Right atrium auricular region (tissue), 2 donors: ENCODE measurements around the gene DMBT1. TPM values are rescaled to one million over a fixed set of nuclear protein-coding genes. Genes with fewer than 3 reads are reported as not detected.
"Not testable (repeated sequence)": the region's sequence is repeated elsewhere in the genome, so short reads cannot be mapped to it uniquely, and the experiment has no call there.

ENCODE experiments used
- DNase-seq: peaks from one replicate; pipeline ENCODE4 v3.0.0-alpha.2; 2019; ENCODE audit warnings: low spot score
- H3K27ac ChIP-seq, 2 donors: fragments of 200-600 bp; sonication (generic); 1 replicate in 1 of 2; 2 replicates in 1 of 2; pipeline ENCODE4 v1.5.1; 2016 to 2019
- H3K27me3 ChIP-seq, 2 donors: fragments of 200-600 bp; sonication (generic); one replicate each; pipeline versions ENCODE4 v1.5.1 to v1.6.0; 2017 to 2019
- H3K36me3 ChIP-seq: fragments of 200-600 bp; sonication (generic); one replicate; pipeline ENCODE4 v1.5.1; 2016
- H3K4me1 ChIP-seq, 2 donors: fragments of 200-600 bp; sonication (generic); one replicate each; pipeline versions ENCODE4 v1.5.1 to v1.6.0; 2017 to 2019
- H3K4me3 ChIP-seq, 2 donors: fragments of 200-600 bp; sonication (generic); 1 replicate in 1 of 2; 2 replicates in 1 of 2; pipeline ENCODE4 v1.5.1; 2017 to 2019; ENCODE audit warnings: mild to moderate bottlenecking in 1 of 2, moderate library complexity in 1 of 2
- H3K9me3 ChIP-seq, 2 donors: fragments of 200-600 bp; sonication (generic); one replicate each; pipeline ENCODE4 v1.5.1; 2019
- CTCF ChIP-seq, 2 donors: fragments of 200-600 bp; sonication (generic); IDR thresholded peaks; one replicate each; pipeline ENCODE4 v1.5.1; 2019; ENCODE audit warnings: antibody characterized with exemption in 2 of 2
- total RNA-seq, 2 donors: library from RNA; depleted of rRNA; stranded (reverse); fragments of >200 nt; gene quantifications; one replicate each; pipeline ENCODE4 v1.1.0, GENCODE V29; 2016

Gene DMBT1
- total RNA-seq, 2 donors from 2014 or later, result 0.08 TPM; not detected in 1

- no peak overlapping the region for H3K4me3 ChIP-seq
- DNase-seq, result no peak
- no peaks in the 10 kb centered on the region for H3K36me3 ChIP-seq
- H3K9me3 ChIP-seq, result no peaks in the 10 kb centered on the region
- peaks cover 0 to 7% of the 10 kb centered on the region in 2 donors for H3K4me1 ChIP-seq
- H3K27me3 ChIP-seq, result no peaks in the 10 kb centered on the region
- no peak for TF ChIP-seq CTCF (IDR thresholded peaks at IDR 0.05)
- H3K27ac ChIP-seq, result no peak overlapping the region
Observed at GRCh38 chr10:122568551-122568950, 8.0 kb downstream of the DMBT1 start.

- Histone ChIP-seq H3K36me3 (no peaks in the 10 kb centered on the region), H3K27me3 (no peaks in the 10 kb centered on the region), H3K4me1 (peaks cover 0 to 2% of the 10 kb centered on the region in 2 donors), H3K4me3 (no peak overlapping the region), H3K9me3 (peaks cover 0 to 9% of the 10 kb centered on the region in 2 donors), H3K27ac (no peak overlapping the region)
- no peak for TF ChIP-seq CTCF (IDR thresholded peaks at IDR 0.05)
- no peak for DNase-seq
Observed at GRCh38 chr10:122570920-122571319, 10.4 kb downstream of the DMBT1 start.

- no peak for DNase-seq
- H3K4me3 ChIP-seq, result no peak overlapping the region
- no peak for TF ChIP-seq CTCF (IDR thresholded peaks at IDR 0.05)
- H3K36me3 ChIP-seq, result no peaks in the 10 kb centered on the region
- no peaks in the 10 kb centered on the region for H3K27me3 ChIP-seq
- no peak overlapping the region for H3K27ac ChIP-seq
- H3K4me1 ChIP-seq, result no peaks in the 10 kb centered on the region
- H3K9me3 ChIP-seq, result peaks cover 0 to 9% of the 10 kb centered on the region in 2 donors
Observed at GRCh38 chr10:122571892-122572291, 11.3 kb downstream of the DMBT1 start.

GRCh38 chr10:122575776-122576175 lies 15.2 kb downstream of the DMBT1 start:
- Histone ChIP-seq H3K36me3 (no peaks in the 10 kb centered on the region), H3K4me1 (no peaks in the 10 kb centered on the region), H3K9me3 (peaks cover 0 to 9% of the 10 kb centered on the region in 2 donors), H3K27ac (no peak overlapping the region), H3K4me3 (no peak overlapping the region), H3K27me3 (no peaks in the 10 kb centered on the region)
- TF ChIP-seq CTCF (IDR thresholded peaks at IDR 0.05), result no peak
- no peak for DNase-seq

GRCh38 chr10:122576291-122576690 lies 15.7 kb downstream of the DMBT1 start:
- Histone ChIP-seq H3K27me3 (no peaks in the 10 kb centered on the region), H3K9me3 (peaks cover 0 to 9% of the 10 kb centered on the region in 2 donors), H3K4me1 (no peaks in the 10 kb centered on the region), H3K27ac (no peak overlapping the region), H3K36me3 (no peaks in the 10 kb centered on the region), H3K4me3 (no peak overlapping the region)
- DNase-seq, result no peak
- no peak for TF ChIP-seq CTCF (IDR thresholded peaks at IDR 0.05)

- H3K27me3 ChIP-seq, result no peaks in the 10 kb centered on the region
- no peaks in the 10 kb centered on the region for H3K36me3 ChIP-seq
- H3K4me3 ChIP-seq, result no peak overlapping the region
- no peak overlapping the region for H3K27ac ChIP-seq
- H3K9me3 ChIP-seq, result peaks cover 0 to 9% of the 10 kb centered on the region in 2 donors
- no peak for TF ChIP-seq CTCF (IDR thresholded peaks at IDR 0.05)
- H3K4me1 ChIP-seq, result no peaks in the 10 kb centered on the region
- no peak for DNase-seq
Observed at GRCh38 chr10:122577311-122577885, 16.8 kb downstream of the DMBT1 start.

- not testable (repeated sequence) for H3K4me3 ChIP-seq, H3K36me3 ChIP-seq, H3K27ac ChIP-seq, H3K9me3 ChIP-seq, H3K27me3 ChIP-seq, DNase-seq, H3K4me1 ChIP-seq
Observed at GRCh38 chr10:122586070-122586469, 25.5 kb downstream of the DMBT1 start.
